Endometrial microvascular endothelial cells (primary cell): ENCODE measurements around the gene PSKH1. TPM values are rescaled to one million over a fixed set of nuclear protein-coding genes. Genes with fewer than 3 reads are reported as not detected.

Source experiments
- in situ Hi-C: cut with HindIII; loops from 2 replicates; pipeline ENCODE4 v1.10.0; 2017; ENCODE audit warnings: low sequenced_read_pairs, low pct_unique_long_range_greater_than_20kb; ENCODE audit errors: inconsistent ontology term
- total RNA-seq: library from RNA; depleted of rRNA; stranded (reverse); fragments of >200 nt; gene quantifications from one replicate; pipeline ENCODE4 v1.2.3, GENCODE V29; 2015; ENCODE audit errors: inconsistent ontology term

PSKH1 gene
- total RNA-seq, 1 donor from 2014 or later, result 6.9 TPM

DNA sequence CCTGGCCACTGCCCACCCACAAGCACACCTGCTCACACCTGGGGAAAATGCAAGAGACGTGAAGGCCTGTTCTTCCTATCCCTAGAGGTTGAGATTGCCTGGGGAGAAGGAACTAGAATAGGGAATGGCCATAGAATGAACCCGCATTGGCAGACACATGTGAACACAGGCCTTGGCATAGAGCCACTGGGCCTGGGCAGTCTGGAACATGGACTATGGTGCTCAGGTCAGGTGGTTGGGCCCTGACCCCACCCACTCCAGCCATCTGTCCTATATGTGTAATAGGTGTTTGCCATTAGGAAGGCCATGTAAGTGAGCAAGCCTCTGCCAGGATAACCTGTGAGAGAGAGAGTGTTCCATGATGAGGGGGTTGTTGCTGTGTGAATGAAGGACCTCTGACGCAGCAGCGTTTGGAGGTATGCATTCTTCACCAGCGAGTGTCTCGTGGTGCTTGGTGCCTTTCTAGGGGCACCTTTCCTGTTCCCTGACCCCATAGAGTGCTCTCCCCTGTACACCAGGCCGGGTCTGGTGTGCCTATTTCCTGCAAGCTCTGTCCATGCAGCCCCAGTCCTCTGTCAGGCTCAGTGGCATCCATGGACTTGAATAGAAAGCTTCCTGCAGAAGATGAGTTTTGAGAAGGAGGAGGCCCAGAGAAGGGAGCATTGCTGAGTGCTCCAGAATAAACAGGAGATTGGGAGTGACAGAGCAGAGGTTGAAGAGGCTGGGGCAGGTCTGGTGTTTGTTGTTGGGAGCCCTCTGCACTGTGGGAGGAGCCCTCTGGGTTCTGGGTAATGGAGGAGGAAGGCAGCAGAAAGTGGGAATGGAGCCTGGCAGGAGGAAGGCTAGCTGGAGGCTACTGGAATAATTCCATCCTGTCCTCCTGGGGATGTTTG, 23.0 kb downstream of the PSKH1 start:
- in situ Hi-C loops, result no loop called here

DNA sequence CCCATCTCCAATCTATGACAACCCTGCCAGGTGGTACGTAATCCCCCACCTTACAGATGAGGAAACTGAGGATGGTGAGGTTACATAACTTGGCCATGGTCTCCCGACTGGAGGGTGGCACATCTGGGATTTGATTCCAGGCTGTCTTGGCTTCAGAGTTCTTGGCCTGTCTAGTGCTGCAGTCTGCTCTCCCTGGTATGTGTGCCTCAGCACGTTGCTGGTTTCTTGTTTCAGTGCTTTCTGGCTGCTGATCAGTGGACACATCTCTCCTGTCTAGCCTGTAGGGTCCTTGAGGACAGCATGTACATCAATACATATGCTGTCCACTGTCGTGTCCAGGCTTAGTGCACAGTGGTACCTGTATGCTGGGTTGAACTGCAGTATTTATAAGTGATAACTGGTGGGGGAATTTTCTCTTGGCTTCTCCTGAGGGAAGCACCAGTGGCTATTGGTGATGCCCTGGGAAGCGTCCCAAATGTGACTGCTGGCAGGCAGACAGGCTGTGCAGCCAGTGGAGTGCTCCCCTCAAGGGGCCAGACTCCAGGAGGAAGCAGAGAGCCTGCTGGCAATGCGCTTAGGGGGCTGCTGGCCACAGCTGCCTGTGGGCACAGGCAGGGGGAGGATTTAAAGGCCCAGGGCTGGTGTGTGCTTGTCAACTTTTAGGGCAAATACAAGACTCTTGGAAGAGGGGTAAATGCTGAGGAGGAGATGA, 24.2 kb downstream of the PSKH1 start:
- in situ Hi-C loops, result no loop called here

DNA sequence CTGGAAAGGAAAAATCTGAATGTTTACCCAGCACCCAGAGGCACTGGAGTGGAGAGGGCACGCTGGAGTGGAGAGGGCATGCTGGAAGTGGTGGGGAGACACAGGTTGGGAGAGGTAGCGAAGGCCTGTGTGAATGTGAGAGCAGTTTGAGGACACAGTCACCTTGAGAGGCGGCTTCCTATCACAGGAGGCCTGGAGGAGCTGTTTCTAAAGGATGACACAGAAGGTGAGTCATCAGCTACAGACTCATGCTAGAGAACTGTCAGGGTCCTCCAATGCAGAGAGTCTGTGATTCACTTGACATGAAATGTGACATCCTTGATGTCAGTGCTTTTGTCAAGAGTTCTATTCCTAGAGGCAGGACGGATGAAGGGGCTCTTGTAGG, 24.8 kb downstream of the PSKH1 start:
- in situ Hi-C loops, result no loop called here

DNA sequence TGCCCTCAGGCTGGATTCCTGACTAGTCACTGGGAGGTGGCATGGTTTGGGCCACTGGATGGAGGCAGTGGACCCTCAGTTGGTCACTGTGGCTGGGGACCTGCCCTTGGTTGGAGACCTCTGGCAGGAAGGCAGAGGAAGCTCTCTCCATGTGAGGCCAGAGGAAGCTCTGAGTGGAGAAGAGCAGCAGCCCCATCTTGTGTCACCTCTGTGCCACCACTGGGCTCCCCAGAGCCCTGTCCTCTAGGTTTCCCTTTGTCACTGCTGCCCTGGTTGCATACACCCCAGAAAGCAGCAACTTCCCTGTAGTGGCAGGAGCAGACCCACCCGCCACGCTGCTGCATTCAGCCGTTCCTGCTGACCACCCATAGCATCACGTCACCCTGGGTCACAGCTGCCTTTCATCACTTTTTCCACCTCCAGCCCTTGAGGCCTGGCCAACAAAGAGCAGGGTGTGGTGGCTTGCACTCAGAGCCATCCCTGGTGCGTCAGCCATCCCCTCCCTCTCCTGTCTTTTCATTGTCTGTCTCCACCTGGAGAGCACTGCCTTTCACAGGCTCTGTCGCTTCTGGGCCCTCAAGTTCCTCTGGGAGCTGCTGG, 26.7 kb downstream of the PSKH1 start:
- in situ Hi-C loops, result no loop called here

DNA sequence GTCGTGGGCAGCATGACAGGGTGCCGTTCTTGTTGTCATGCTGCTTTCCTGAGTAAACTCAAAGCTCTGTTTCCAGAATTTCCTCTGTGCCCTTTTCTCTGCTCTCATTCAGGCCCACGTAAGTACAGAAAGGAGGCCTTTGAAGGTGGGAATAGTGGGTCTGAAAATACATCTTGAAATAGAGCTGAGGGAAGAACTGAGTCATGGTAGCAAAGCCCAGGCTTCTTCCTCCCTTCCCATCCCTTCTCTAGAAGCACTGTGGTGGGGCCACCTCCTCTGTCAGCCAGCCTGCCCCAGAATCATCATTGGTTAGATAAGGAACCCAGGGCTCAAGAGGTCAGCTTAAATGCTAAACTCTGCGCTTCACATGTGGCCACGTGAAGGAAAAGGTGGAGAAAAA, 29.2 kb downstream of the PSKH1 start:
- in situ Hi-C loops, result no loop called here

DNA sequence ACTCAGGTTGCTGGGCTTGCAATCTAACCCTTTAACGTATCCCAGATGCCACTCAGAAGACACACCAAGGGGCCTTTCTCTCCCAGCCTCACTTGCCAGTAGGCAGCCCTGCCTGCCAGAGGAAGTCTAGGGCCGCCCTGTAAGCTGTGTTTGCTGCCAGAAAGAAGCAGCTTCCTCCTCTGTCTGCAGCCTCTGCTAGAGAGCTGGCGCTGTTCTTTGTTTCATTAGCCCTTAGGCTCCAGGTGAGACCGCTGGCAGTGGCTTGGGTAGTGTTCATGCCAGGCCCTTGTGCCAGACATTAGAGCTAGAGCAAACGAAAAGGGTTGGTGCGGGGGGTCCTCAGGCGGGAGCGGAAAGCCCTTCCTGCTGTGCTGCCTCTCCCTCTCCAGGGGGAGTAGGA, 29.7 kb downstream of the PSKH1 start:
- in situ Hi-C loops, result no loop called here

DNA sequence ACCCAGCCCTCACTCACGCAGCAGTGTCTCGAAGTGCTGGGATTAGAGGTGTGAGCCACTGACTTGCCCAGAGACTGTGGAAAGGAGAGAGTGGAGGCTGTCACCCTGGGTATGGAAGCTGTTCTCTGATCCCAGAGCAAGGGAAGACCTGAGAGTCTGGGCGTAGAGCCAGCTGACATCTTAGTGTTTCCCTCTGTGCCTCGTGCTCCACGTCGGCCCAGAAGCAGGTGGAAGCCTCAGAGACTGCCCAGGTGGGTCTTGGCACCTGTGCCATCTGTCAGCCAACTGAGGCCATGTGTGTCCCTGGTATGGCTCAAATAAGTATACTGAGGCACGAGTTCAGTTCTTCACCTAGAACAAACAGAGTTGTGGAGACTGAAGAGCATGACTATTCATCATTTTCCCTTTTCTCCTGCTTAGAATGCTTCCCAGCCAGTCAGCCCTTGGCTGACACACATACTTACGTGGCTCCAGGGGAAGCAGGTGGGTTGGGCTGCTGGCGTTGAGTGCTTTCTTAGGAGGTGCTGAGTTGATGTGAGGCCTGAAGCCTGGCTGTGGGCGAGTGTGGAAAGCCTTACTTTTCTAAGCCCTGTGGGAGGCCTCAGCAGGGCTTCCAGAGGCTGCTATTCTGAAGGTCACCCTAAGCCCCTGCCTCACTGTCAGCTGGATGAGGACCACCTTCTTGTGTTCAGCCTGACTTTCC, 30.5 kb downstream of the PSKH1 start:
- in situ Hi-C loops, result no loop called here

DNA sequence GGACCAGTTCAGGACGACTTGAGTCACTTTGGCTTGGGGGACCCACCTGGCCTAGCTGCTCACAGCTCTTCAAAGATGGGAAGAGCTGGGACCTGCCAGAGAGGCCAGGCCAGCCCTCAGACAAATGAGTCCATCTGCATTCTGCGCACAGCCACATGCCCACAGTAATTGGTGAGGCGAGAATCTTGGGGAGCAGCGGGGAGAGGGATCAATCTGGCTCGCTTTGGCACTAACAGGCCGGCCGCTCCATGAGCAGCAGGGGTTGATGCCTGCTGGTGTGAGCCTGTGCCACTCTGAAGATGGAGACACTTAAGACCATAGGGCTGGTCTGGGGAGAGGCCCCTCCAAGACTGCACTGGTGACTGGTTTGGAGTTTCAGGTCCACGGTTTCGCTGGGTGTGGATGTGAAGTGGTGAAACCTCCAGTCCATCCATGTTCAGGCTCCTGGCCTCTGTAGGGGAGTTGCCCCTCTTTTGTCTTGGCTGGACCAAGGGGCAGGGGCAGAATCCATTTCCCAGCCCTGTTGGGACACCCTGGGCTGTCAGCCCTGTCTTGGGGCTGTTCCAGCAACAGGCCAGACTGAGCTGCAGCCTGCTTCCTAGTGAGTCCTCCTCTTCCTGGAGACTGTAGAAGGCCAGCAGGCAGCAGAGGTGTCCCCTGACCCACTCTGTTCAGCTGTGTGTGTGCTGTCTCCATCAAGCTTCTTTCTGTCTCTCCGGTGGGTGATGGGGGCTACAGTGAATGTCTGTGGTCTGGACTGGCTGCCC, 31.3 kb downstream of the PSKH1 start:
- in situ Hi-C loops, result no loop called here

DNA sequence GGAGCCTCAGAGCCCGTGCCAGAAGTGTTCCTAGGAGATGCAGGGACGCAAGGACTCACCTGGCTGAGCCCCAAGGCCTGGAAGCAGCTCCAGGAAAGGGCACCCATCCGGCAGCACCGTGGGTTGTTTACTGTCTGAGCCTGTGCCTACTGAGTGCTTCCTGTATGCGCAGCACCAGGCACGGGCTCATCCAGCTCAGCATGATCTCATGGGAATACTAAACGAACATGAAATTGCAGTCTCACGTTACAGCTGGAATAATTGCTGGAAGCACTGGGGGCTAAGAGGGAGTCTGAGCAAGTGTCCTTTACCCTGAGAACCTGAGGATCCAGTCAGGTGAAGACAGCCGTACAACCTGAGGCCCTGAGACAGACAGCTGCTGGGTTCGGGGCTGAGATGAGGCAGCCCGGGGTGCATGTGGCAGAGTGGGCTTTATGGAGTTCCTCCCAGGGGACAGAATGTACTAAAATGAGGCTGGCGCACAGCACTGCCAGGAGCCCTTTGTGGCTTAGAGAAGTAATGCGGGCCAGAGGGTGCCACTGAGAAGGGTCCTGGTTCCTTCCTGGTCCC, 33.2 kb downstream of the PSKH1 start:
- in situ Hi-C loops, result no loop called here

DNA sequence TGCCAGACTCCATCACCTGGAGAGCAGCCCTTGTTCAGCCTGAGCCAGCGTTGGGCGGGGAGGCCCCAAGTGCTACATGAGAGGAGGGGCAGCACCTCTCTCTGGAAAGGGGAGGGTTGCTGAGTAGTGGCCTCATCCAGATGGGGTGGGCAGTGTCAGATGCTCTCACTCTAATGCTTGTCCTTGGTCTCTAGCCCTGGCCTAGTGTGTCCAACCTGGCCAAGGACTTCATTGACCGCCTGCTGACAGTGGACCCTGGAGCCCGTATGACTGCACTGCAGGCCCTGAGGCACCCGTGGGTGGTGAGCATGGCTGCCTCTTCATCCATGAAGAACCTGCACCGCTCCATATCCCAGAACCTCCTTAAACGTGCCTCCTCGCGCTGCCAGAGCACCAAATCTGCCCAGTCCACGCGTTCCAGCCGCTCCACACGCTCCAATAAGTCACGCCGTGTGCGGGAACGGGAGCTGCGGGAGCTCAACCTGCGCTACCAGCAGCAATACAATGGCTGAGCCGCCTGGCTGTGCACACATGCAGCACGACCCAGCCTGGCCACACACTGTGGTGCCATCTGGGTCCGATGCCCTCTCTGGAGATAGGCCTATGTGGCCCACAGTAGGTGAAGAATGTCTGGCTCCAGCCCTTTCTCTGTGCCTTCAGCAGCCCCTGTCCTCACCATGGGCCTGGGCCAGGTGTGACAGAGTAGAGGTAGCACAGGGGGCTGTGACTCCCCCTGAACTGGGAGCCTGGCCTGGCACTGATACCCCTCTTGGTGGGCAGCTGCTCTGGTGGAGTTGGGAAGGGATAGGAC, 34.3 kb downstream of the PSKH1 start:
- in situ Hi-C loops, result no loop called here

DNA sequence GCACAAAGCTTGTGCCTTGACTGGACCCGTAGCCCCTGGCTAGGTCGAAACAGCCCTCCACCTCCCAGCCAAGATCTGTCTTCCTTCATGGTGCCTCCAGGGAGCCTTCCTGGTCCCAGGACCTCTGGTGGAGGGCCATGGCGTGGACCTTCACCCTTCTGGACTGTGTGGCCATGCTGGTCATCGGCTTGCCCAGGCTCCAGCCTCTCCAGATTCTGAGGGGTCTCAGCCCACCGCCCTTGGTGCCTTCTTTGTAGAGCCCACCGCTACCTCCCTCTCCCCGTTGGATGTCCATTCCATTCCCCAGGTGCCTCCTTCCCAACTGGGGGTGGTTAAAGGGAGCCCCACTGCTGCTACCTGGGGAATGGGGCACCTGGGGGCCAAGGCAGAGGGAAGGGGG, 35.1 kb downstream of the PSKH1 start:
- in situ Hi-C loops, result no loop called here

DNA sequence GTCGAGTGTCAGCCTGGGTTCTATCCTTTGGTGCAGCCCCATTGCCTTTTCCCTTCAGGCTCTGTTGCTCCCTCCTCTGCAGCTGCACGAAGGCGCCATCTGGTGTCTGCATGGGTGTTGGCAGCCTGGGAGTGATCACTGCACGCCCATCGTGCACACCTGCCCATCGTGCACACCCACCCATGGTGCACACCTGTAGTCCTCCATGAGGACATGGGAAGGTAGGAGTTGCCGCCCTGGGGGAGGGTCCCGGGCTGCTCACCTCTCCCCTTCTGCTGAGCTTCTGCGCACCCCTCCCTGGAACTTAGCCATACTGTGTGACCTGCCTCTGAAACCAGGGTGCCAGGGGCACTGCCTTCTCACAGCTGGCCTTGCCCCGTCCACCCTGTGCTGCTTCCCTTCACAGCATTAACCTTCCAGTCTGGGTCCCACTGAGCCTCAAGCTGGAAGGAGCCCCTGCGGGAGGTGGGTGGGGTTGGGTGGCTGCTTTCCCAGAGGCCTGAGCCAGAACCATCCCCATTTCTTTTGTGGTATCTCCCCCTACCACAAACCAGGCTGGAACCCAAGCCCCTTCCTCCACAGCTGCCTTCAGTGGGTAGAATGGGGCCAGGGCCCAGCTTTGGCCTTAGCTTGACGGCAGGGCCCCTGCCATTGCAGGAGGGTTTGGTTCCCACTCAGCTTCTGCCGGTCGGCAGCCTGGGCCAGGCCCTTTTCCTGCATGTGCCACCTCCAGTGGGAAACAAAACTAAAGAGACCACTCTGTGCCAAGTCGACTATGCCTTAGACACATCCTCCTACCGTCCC, 35.7 kb downstream of the PSKH1 start:
- in situ Hi-C loops, result no loop called here

DNA sequence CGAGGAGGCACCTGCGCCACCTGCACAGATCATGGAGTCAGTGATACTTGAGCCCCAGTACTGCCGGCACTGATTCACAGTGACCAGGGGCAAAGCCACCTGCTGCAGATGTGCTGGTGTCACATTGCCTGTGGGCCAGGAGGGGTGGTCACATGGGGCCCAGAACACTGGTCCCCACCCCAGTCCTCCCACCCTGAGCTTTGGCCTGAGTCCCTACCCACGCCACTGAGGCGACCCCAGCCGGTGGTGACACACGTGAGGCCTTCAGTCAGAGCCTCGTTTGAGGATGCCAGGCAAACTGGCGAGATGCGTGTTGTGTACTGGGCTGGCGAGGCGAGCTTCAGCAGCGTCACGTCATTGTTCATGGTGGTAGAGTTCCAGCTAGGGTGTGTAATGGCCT, 37.1 kb downstream of the PSKH1 start:
- in situ Hi-C loops, result no loop called here

DNA sequence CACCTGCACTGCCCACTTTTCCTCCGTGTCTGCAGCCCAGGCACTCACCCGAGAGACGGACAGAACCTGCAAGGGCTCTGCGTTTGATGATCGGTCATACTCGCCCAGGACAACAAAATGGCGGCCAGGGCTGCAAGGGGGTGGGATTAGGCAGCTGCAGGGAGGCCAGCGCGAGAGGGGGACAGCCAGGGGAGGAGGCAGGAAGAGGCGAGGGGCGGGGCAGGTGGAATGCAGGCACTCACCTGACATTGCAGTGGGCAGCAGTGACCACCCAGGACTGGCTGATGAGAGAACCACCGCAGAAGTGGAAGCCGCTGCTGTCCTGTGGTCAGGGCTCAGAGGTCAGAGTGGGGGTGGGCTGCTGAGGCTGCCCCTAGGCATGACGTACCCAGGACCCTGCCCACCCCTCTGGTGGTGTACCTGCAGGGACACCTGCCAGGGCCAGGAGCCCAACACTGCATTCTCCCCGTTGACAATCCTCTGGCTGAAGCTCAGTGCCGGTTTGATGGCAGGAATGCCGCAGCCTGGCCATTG, 37.7 kb downstream of the PSKH1 start:
- in situ Hi-C loops, result no loop called here

DNA sequence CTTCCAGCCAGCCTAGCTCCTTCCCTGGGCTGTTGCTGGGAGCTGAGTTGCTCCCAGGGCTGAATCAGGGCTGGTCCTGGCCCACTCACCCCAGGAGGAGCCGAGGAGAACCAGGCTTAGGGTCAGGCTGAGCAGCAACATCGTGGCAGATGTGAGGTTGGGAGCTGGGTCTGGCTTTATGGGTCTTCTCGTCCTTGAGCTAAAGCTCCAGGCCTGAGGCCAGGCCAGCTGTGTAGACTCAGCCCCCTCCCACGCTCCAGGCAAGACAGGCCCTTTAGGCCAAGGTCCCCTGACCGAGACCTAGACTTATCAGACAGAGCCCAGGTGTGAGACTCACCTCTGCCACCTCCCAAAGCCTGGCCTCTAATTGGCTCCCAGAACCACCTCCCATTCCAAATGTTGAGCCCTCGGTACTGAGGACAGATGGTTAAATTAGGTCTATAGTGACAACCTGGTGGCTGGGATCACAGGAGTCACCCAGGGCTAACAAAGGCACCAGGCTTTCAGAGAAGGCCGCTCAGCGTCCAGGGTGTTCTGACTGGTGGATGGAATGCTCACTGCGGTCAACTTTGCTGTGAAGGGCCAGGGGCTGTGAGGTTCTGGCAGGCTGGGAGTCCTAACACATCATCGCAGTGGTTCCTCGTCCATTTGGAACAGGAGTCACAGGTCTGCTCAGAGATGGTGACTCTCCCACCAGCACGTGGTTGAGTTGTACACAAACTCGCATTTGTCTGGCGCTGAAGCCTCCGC, 38.8 kb downstream of the PSKH1 start, which contains the start of gene CTRL:
CTRL (minus strand) TSS at position 151 of the 750 bp plus-strand sequence; CDS start at position 141, 10 bp downstream.
- in situ Hi-C loops, result no loop called here

DNA sequence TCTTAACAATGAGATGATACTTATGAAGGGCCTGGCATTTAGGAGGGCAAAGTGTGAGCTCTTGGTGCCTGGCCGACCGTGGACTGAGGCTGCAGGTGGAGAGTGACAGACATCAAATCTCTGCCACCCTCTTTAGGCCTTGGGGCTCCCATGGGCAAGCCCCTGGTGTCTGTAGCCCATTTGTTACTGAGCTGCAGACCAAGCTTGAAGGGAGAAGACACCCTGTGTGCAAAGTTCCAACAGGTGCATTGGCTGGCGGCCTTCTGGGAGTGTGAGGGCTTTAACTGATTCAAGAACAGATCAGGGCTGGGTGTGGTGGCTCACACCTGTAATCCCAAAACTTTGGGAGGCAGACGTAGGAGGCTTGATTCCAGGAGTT, 39.4 kb downstream of the PSKH1 start:
- in situ Hi-C loops, result no loop called here
